ENCODE data around the gene CFAP69. TPM values are rescaled to one million over a fixed set of nuclear protein-coding genes. Genes with fewer than 3 reads are reported as not detected.

The CFAP69 gene
- total and polyA plus RNA-seq, 10 of the 15 experiments (the other 5 are each of a cell fraction or from before 2014, with no cell fraction given) = 0.11 to 3.1 (median 0.48) TPM; not detected in 1

DNA sequence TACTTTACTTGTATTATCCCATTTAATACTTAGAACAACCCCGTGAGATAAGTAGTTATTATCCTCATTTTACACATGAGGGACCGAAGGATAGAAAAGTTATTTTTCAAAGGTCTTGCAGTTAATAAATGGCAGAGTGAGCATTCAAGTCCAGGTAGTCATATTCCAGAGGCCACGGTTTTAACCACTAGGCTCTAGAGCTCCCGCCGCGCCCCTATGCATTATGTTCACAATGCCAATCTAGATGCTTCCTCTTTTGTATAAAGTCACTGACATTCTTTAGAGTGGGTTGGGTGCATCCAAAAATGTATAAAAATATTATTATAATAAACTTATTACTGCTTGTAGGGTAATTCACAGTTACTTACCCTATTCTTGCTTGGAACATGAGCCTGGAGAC is 11.4 kb upstream of the CFAP69 start:
- no peaks in the 10 kb centered on the region for H3K27me3 ChIP-seq (replicated peaks in 1 of 2; ENCODE audit: control insufficient read depth in 2 of 2, insufficient read depth in 2 of 2, low read length in 1 of 2)
- H3K36me3 ChIP-seq (ENCODE audit: control insufficient read depth in 2 of 2, insufficient read depth in 2 of 2, low read length in 1 of 2) = no peaks in the 10 kb centered on the region
- CTCF ChIA-PET = interaction anchor here (1.4 kb wide), 1 partner anchor 9 kb away, joined by 3 read pairs; no protein-coding TSS in a partner anchor
- in situ Hi-C loops (cut with MboI) (no loop called here), intact Hi-C loops (cut with micrococcal nuclease; ENCODE audit: unreplicated experiment) (no loop called here)
- H3K4me1 ChIP-seq (ENCODE audit: control insufficient read depth, insufficient read depth, low read length) = no peaks in the 10 kb centered on the region
- POLR2A ChIA-PET = no interaction called here
- H3K9me3 ChIP-seq (replicated peaks; ENCODE audit: control insufficient read depth, insufficient read depth, low read length) = no peaks in the 10 kb centered on the region
- RAD21 ChIA-PET (ENCODE audit: unreplicated experiment) = no interaction called here
- SMC1A ChIA-PET (ENCODE audit: uncharacterized antibody, unreplicated experiment) = interaction anchor here (0.6 to 12.3 kb wide), 3 partner anchors 15 to 80 kb away, joined by 3 to 116 read pairs (median 4); partner anchors contain the start of gene STEAP2
- H2AFZ ChIP-seq (ENCODE audit: control insufficient read depth, low read depth, low read length) = no peak overlapping the region
- ATAC-seq = no peak
- no peak overlapping the region for H3K4me3 ChIP-seq
- BruUV-seq (replicated peaks) = no TSS peak
- WGBS (ENCODE audit: insufficient coverage, insufficient replicate concordance, low lambda C conversion rate, missing lambda C conversion rate) = 73% methylated on average over 6 of the region's 6 CpGs
- TF ChIP-seq ATF3 (IDR thresholded peaks at IDR 0.05; ENCODE audit: borderline replicate concordance, extremely low read depth, low read depth, low read length) = no peak
- no peak for TF ChIP-seq NFYB (IDR thresholded peaks at IDR 0.05; ENCODE audit: insufficient read depth, low read depth, low read length)
- no peak for TF ChIP-seq POU2F2 (IDR thresholded peaks at IDR 0.05; ENCODE audit: borderline replicate concordance, low read depth, low read length)
- no peak for TF ChIP-seq TARDBP (IDR thresholded peaks at IDR 0.05; ENCODE audit: borderline replicate concordance)
- no peak for TF ChIP-seq GABPA (IDR thresholded peaks at IDR 0.05; ENCODE audit: low read depth)
- TF ChIP-seq CBFB (IDR thresholded peaks at IDR 0.05; ENCODE audit: low read depth) = no peak
- no peak for TF ChIP-seq IRF3 (IDR thresholded peaks at IDR 0.05)
- no peak for TF ChIP-seq CEBPB (IDR thresholded peaks at IDR 0.05; ENCODE audit: borderline replicate concordance in 1 of 2, low read depth in 2 of 2, low read length in 2 of 2)
- TF ChIP-seq BRCA1 (IDR thresholded peaks at IDR 0.05; ENCODE audit: low read depth, low read length) = no peak
- no peak for TF ChIP-seq HSF1 (IDR thresholded peaks at IDR 0.05; ENCODE audit: low read depth, low read length)
- no peak for TF ChIP-seq EZH2 (IDR thresholded peaks at IDR 0.05; ENCODE audit: borderline replicate concordance, control insufficient read depth, low read depth, low read length)
- no peak for TF ChIP-seq ZNF384 (IDR thresholded peaks at IDR 0.05; ENCODE audit: borderline replicate concordance, low read depth, low read length)
- no peak for TF ChIP-seq CHD4 (IDR thresholded peaks at IDR 0.05)
- TF ChIP-seq JUNB (IDR thresholded peaks at IDR 0.05) = no peak
- FAIRE-seq = no peak
- no peak overlapping the region for H3K27ac ChIP-seq (ENCODE audit: control insufficient read depth, insufficient read depth)
- no peak for DNase-seq (ENCODE audit: low read depth, low spot score)
- no peaks in the 10 kb centered on the region for H3K79me2 ChIP-seq (ENCODE audit: control insufficient read depth, insufficient read depth, low read length)
- H4K20me1 ChIP-seq (ENCODE audit: control insufficient read depth, insufficient read depth) = no peaks in the 10 kb centered on the region
- H3K4me2 ChIP-seq (ENCODE audit: control insufficient read depth, insufficient read depth) = no peak overlapping the region
- H3K9ac ChIP-seq (ENCODE audit: control insufficient read depth, insufficient read depth, low read length) = no peak overlapping the region

Measured in GM12878 (cell line).